HL-60 (cell line): ENCODE measurements around the gene SPATA16.

ENCODE experiments used
- DNase-seq, 2 experiments: peaks; one replicate each; pipeline ENCODE4 v3.0.0-alpha.2; 2010 to 2020; ENCODE audit warnings: low read depth in 1 of 2, low spot score in 1 of 2
- H3K27ac ChIP-seq: fragments of 250-450 bp; sonication (Bioruptor Pico); replicated peaks from 2 replicates; pipeline ENCODE4 v1.5.1; 2020; ENCODE audit warnings: mild to moderate bottlenecking, moderate library complexity
- H3K27me3 ChIP-seq: fragments of 250-450 bp; sonication (Bioruptor Pico); 2 replicates; pipeline ENCODE4 v1.5.1; 2021; ENCODE audit warnings: mild to moderate bottlenecking, moderate library complexity; ENCODE audit not compliant: insufficient read depth, poor library complexity, severe bottlenecking
- H3K4me3 ChIP-seq: replicated peaks from 2 replicates; pipeline ENCODE4 v1.5.1; 2011; ENCODE audit warnings: mild to moderate bottlenecking, control low read depth, low read length; ENCODE audit not compliant: insufficient read depth
- CTCF ChIP-seq: IDR thresholded peaks from one replicate; pipeline ENCODE4 v1.5.1; 2011; ENCODE audit warnings: low read length, control low read depth, inconsistent platforms; ENCODE audit not compliant: insufficient read depth
- GABPA ChIP-seq: IDR thresholded peaks from 2 replicates; pipeline ENCODE4 v1.6.1; 2012; ENCODE audit warnings: low read depth
- POLR2AphosphoS5 ChIP-seq: IDR thresholded peaks from 2 replicates; pipeline ENCODE4 v1.6.1; 2012; ENCODE audit warnings: low read depth
- REST ChIP-seq: IDR thresholded peaks from 2 replicates; pipeline ENCODE4 v1.6.1; 2012; ENCODE audit warnings: low read depth; ENCODE audit not compliant: insufficient replicate concordance
- SPI1 ChIP-seq: IDR thresholded peaks from 2 replicates; pipeline ENCODE4 v1.6.1; 2012; ENCODE audit warnings: low read depth, mild to moderate bottlenecking, borderline replicate concordance

The SPATA16 gene

GRCh38 chr3:173009410-173009809 is 131.6 kb downstream of the SPATA16 start:
- no peak for DNase-seq
- TF ChIP-seq CTCF (no peak), GABPA (no peak), REST (no peak), POLR2AphosphoS5 (no peak)
- Histone ChIP-seq H3K27me3 (no peaks in the 10 kb centered on the region), H3K4me3 (no peak overlapping the region), H3K27ac (no peak overlapping the region)

GRCh38 chr3:173008978-173009377 is 132.1 kb downstream of the SPATA16 start:
- no peak for TF ChIP-seq CTCF
- Histone ChIP-seq H3K4me3 (no peak overlapping the region), H3K27me3 (no peaks in the 10 kb centered on the region), H3K27ac (no peak overlapping the region)
- no peak for DNase-seq

- no peaks in the 10 kb centered on the region for H3K27me3 ChIP-seq
- no peak overlapping the region for H3K27ac ChIP-seq
- no peak for DNase-seq
- no peak overlapping the region for H3K4me3 ChIP-seq
- TF ChIP-seq POLR2AphosphoS5 (no peak), GABPA (no peak), CTCF (no peak), REST (no peak), SPI1 (no peak)
These were observed 133.8 kb downstream of the SPATA16 start for GRCh38 chr3:173007079-173007723.

- H3K27me3 ChIP-seq = no peaks in the 10 kb centered on the region
- H3K27ac ChIP-seq = no peak overlapping the region
- no peak for DNase-seq
- TF ChIP-seq SPI1 = no peak
- TF ChIP-seq CTCF = no peak
- no peak for TF ChIP-seq REST
- no peak for TF ChIP-seq GABPA
- H3K4me3 ChIP-seq = no peak overlapping the region
These were observed 135.0 kb downstream of the SPATA16 start for GRCh38 chr3:173006006-173006405.
